Fibroblast of pulmonary artery (primary cell): ENCODE data around the gene PHLDA1.

Experiments used
- DNase-seq: peaks from one replicate; pipeline ENCODE4 v3.0.0-alpha.2; 2010; ENCODE audit warnings: low read depth
- H3K4me3 ChIP-seq: replicated peaks from 2 replicates; pipeline ENCODE4 v1.5.1; 2011; ENCODE audit warnings: low read depth, mild to moderate bottlenecking, control low read depth, low read length, moderate library complexity
- CTCF ChIP-seq: IDR thresholded peaks from 2 replicates; pipeline ENCODE4 v1.5.1; 2011; ENCODE audit warnings: mild to moderate bottlenecking, control low read depth, low read length, inconsistent platforms; ENCODE audit errors: missing control alignments

PHLDA1 gene

GRCh38 chr12:76073561-76073960 lies 42.0 kb upstream of the PHLDA1 start:
- no peak for DNase-seq
- TF ChIP-seq CTCF = no peak
- H3K4me3 ChIP-seq = no peak overlapping the region

GRCh38 chr12:76072568-76072967 lies 41.0 kb upstream of the PHLDA1 start:
- TF ChIP-seq CTCF = no peak
- DNase-seq = no peak
- no peak overlapping the region for H3K4me3 ChIP-seq

- TF ChIP-seq CTCF = no peak
- no peak overlapping the region for H3K4me3 ChIP-seq
- no peak for DNase-seq
Measured at GRCh38 chr12:76069339-76069738, 37.8 kb upstream of the PHLDA1 start.

- TF ChIP-seq CTCF = no peak
- DNase-seq = no peak
- H3K4me3 ChIP-seq = no peak overlapping the region
Measured at GRCh38 chr12:76065917-76066316, 34.3 kb upstream of the PHLDA1 start.

GRCh38 chr12:76064904-76065303 lies 33.3 kb upstream of the PHLDA1 start:
- no peak for DNase-seq

GRCh38 chr12:76060111-76060510 lies 28.5 kb upstream of the PHLDA1 start:
- DNase-seq = no peak
- no peak for TF ChIP-seq CTCF
- H3K4me3 ChIP-seq = no peak overlapping the region

More at GRCh38 chr12:76064904-76065303, 33.3 kb upstream of the PHLDA1 start:
- no peak for TF ChIP-seq CTCF
- H3K4me3 ChIP-seq = no peak overlapping the region

- no peak for TF ChIP-seq CTCF
- no peak for DNase-seq
Measured at GRCh38 chr12:76057326-76057725, 25.8 kb upstream of the PHLDA1 start.

More at GRCh38 chr12:76057326-76057725, 25.8 kb upstream of the PHLDA1 start:
- H3K4me3 ChIP-seq = no peak overlapping the region
